WTC11 (cell line): ENCODE measurements around the gene NR3C1. TPM values are rescaled to one million over a fixed set of nuclear protein-coding genes. Genes with fewer than 3 reads are reported as not detected.

ENCODE experiments used
- ATAC-seq: fragments of 200-7000 bp; cut with Tn5 transposase; 2 replicates; pipeline ENCODE4 v1.10.0; 2021; ENCODE audit warnings: mild to moderate bottlenecking, moderate library complexity
- CTCF ChIA-PET: fragments of 300-600 bp; sonication (Branson Sonifier 250); formaldehyde crosslinking; loops from one replicate; lab custom pipeline; 2021; ENCODE audit warnings: antibody characterized with exemption; lab: Charles Lee
- POLR2A ChIA-PET: fragments of 350-600 bp; sonication (Branson Sonifier 250); formaldehyde crosslinking; loops from one replicate; lab custom pipeline; 2021; ENCODE audit warnings: antibody characterized with exemption; lab: Charles Lee
- DNase-seq: peaks from one replicate; pipeline ENCODE4 v3.0.0; 2021; ENCODE audit warnings: low spot score
- H3K27ac Mint-ChIP-seq: 2 replicates; pipeline ENCODE4 v1.8.0; 2021; ENCODE audit warnings: mixed read lengths
- H3K27me3 Mint-ChIP-seq: 2 replicates; pipeline ENCODE4 v1.8.0; 2021; ENCODE audit warnings: low read depth, mild to moderate bottlenecking, moderate library complexity, mixed read lengths
- H3K36me3 Mint-ChIP-seq: 2 replicates; pipeline ENCODE4 v1.8.0; 2021; ENCODE audit warnings: mixed read lengths
- H3K4me1 Mint-ChIP-seq: 2 replicates; pipeline ENCODE4 v1.8.0; 2022; ENCODE audit warnings: mixed read lengths
- H3K4me3 Mint-ChIP-seq: 2 replicates; pipeline ENCODE4 v1.8.0; 2021; ENCODE audit warnings: mild to moderate bottlenecking, moderate library complexity, mixed read lengths
- H3K9me3 Mint-ChIP-seq: 2 replicates; pipeline ENCODE4 v1.8.0; 2021; ENCODE audit warnings: mixed read lengths
- ELF4 ChIP-seq: sonication (generic); formaldehyde crosslinking; IDR thresholded peaks from 2 replicates; pipeline ENCODE4 v1.8.1; 2022; ENCODE audit warnings: low read depth, mild to moderate bottlenecking, moderate library complexity, missing genetic modification reagents
- GRHL2 ChIP-seq: fragments of 250-450 bp; sonication (Bioruptor Pico); IDR thresholded peaks from 2 replicates; pipeline ENCODE4 v1.8.0; 2022; ENCODE audit warnings: mild to moderate bottlenecking, moderate library complexity; ENCODE audit not compliant: insufficient replicate concordance, severe bottlenecking
- GTF2I ChIP-seq: fragments of 250-450 bp; sonication (Bioruptor Pico); conservative IDR thresholded peaks from 2 replicates; pipeline ENCODE4 v1.4.0; 2021; ENCODE audit warnings: mild to moderate bottlenecking
- KAT7 ChIP-seq: sonication (generic); formaldehyde crosslinking; IDR thresholded peaks from 2 replicates; pipeline ENCODE4 v1.8.1; 2023; ENCODE audit warnings: missing genetic modification reagents, mild to moderate bottlenecking, borderline replicate concordance
- MLX ChIP-seq: sonication (generic); formaldehyde crosslinking; IDR thresholded peaks from 2 replicates; pipeline ENCODE4 v1.8.1; 2023; ENCODE audit warnings: mild to moderate bottlenecking, missing genetic modification reagents, moderate library complexity
- MXD4 ChIP-seq: fragments of 250-450 bp; sonication (Bioruptor Pico); IDR thresholded peaks from 2 replicates; pipeline ENCODE4 v1.8.0; 2021; ENCODE audit warnings: mild to moderate bottlenecking, moderate library complexity, borderline replicate concordance
- NFATC4 ChIP-seq: fragments of 250-450 bp; sonication (Bioruptor Pico); IDR thresholded peaks from 2 replicates; pipeline ENCODE4 v1.9.0; 2021; ENCODE audit warnings: mild to moderate bottlenecking
- NFE2L1 ChIP-seq: sonication (generic); formaldehyde crosslinking; IDR thresholded peaks from 2 replicates; pipeline ENCODE4 v1.8.1; 2023; ENCODE audit warnings: missing genetic modification reagents
- NR2C2 ChIP-seq: sonication (generic); formaldehyde crosslinking; IDR thresholded peaks from 2 replicates; pipeline ENCODE4 v1.8.0; 2022; ENCODE audit warnings: mild to moderate bottlenecking, missing genetic modification reagents
- PREB ChIP-seq: sonication (generic); formaldehyde crosslinking; IDR thresholded peaks from 2 replicates; pipeline ENCODE4 v1.8.1; 2022; ENCODE audit warnings: mild to moderate bottlenecking, missing genetic modification reagents, moderate library complexity, borderline replicate concordance
- PRRX2 ChIP-seq: fragments of 250-450 bp; sonication (Bioruptor Pico); IDR thresholded peaks from 2 replicates; pipeline ENCODE4 v1.8.0; 2021; ENCODE audit warnings: mild to moderate bottlenecking
- SP1 ChIP-seq: sonication (generic); formaldehyde crosslinking; conservative IDR thresholded peaks from 2 replicates; pipeline ENCODE4 v1.8.1; 2022; ENCODE audit warnings: missing genetic modification reagents
- TEAD4 ChIP-seq: sonication (generic); formaldehyde crosslinking; IDR thresholded peaks from 2 replicates; pipeline ENCODE4 v1.8.0; 2022; ENCODE audit warnings: mild to moderate bottlenecking, missing genetic modification reagents
- ZBTB43 ChIP-seq: sonication (generic); formaldehyde crosslinking; IDR thresholded peaks from 2 replicates; pipeline ENCODE4 v1.8.1; 2023; ENCODE audit warnings: mild to moderate bottlenecking, missing genetic modification reagents
- ZNF121 ChIP-seq: sonication (generic); formaldehyde crosslinking; IDR thresholded peaks from 2 replicates; pipeline ENCODE4 v1.8.0; 2023; ENCODE audit warnings: missing genetic modification reagents
- ZNF281 ChIP-seq: sonication (generic); formaldehyde crosslinking; IDR thresholded peaks from 2 replicates; pipeline ENCODE4 v1.8.0; 2023; ENCODE audit warnings: mild to moderate bottlenecking, missing genetic modification reagents
- ZNF425 ChIP-seq: fragments of 250-450 bp; sonication (Bioruptor Pico); conservative IDR thresholded peaks from 2 replicates; pipeline ENCODE4 v1.9.0; 2021; ENCODE audit warnings: mild to moderate bottlenecking
- ZNF512 ChIP-seq: sonication (generic); formaldehyde crosslinking; IDR thresholded peaks from 2 replicates; pipeline ENCODE4 v1.8.1; 2022; ENCODE audit warnings: missing genetic modification reagents, borderline replicate concordance
- total RNA-seq: library from RNA; stranded (reverse); gene quantifications from 3 replicates; pipeline ENCODE4 v1.2.3, GENCODE V29; 2021

The NR3C1 gene
- total RNA-seq, 1 experiment from 2014 or later = 15.0 TPM

- POLR2A ChIA-PET = interaction anchor here (0.7 kb wide), 1 partner anchor 68 kb away, joined by 4 read pairs; no protein-coding TSS in a partner anchor
- ATAC-seq (no peak), DNase-seq (no peak)
- TF ChIP-seq TEAD4 (CRISPR knock-in tag) (no peak), SP1 (CRISPR knock-in tag) (no peak), PREB (no peak), NFE2L1 (no peak)
- H3K27ac Mint-ChIP-seq = no peak overlapping the region
- H3K27me3 Mint-ChIP-seq = no peaks in the 10 kb centered on the region
- H3K4me3 Mint-ChIP-seq = no peak overlapping the region
- H3K36me3 Mint-ChIP-seq = no peaks in the 10 kb centered on the region
- H3K9me3 Mint-ChIP-seq = no peaks in the 10 kb centered on the region
- H3K4me1 Mint-ChIP-seq = peaks cover 12% of the 10 kb centered on the region
- CTCF ChIA-PET = no interaction called here
These were observed 52.5 kb downstream of the NR3C1 start for GRCh38 chr5:143350751-143351602.

- ChIA-PET POLR2A (no interaction called here), CTCF (no interaction called here)
- TF ChIP-seq ZNF425 (CRISPR knock-in tag) = no peak
- no peak for TF ChIP-seq NR2C2 (CRISPR knock-in tag)
- no peak for TF ChIP-seq GTF2I (CRISPR knock-in tag)
- no peak for TF ChIP-seq ZNF512
- no peak for TF ChIP-seq KAT7 (CRISPR knock-in tag)
- TF ChIP-seq ZBTB43 = no peak
- TF ChIP-seq ZNF121 = no peak
- no peak for TF ChIP-seq MXD4 (CRISPR knock-in tag)
- TF ChIP-seq MLX (CRISPR knock-in tag) = no peak
- no peak for TF ChIP-seq GRHL2 (CRISPR knock-in tag)
- no peak for DNase-seq
- H3K27me3 Mint-ChIP-seq = no peaks in the 10 kb centered on the region
- H3K4me3 Mint-ChIP-seq = no peak overlapping the region
- peaks cover 7% of the 10 kb centered on the region; the same call in 1 of the 2 replicates for H3K4me1 Mint-ChIP-seq
- H3K27ac Mint-ChIP-seq = no peak overlapping the region
- no peaks in the 10 kb centered on the region for H3K9me3 Mint-ChIP-seq
- ATAC-seq = no peak
- no peaks in the 10 kb centered on the region for H3K36me3 Mint-ChIP-seq
These were observed 53.1 kb downstream of the NR3C1 start for GRCh38 chr5:143350341-143350740.

- no peak overlapping the region for H3K27ac Mint-ChIP-seq
- no peaks in the 10 kb centered on the region for H3K27me3 Mint-ChIP-seq
- H3K36me3 Mint-ChIP-seq = no peaks in the 10 kb centered on the region
- ChIA-PET CTCF (no interaction called here), POLR2A (no interaction called here)
- H3K9me3 Mint-ChIP-seq = no peaks in the 10 kb centered on the region
- H3K4me3 Mint-ChIP-seq = no peak overlapping the region
- ATAC-seq (no peak), DNase-seq (no peak)
- H3K4me1 Mint-ChIP-seq = peaks cover 6% of the 10 kb centered on the region; the same call in 1 of the 2 replicates
- no peak for TF ChIP-seq ZNF281 (CRISPR knock-in tag)
- no peak for TF ChIP-seq ELF4
- no peak for TF ChIP-seq PRRX2 (CRISPR knock-in tag)
- no peak for TF ChIP-seq MLX (CRISPR knock-in tag)
- no peak for TF ChIP-seq NFATC4 (CRISPR knock-in tag)
- TF ChIP-seq GTF2I (CRISPR knock-in tag) = no peak
These were observed 54.3 kb downstream of the NR3C1 start for GRCh38 chr5:143349177-143349576.
